Measurements from ENCODE around the gene TRAK1. TPM values are rescaled to one million over a fixed set of nuclear protein-coding genes. Genes with fewer than 3 reads are reported as not detected.

TRAK1 gene
- total RNA-seq, 2 donors from 2014 or later, result 17.4 to 23.8 TPM

- no peaks in the 10 kb centered on the region for H3K27me3 Mint-ChIP-seq
- H3K4me1 Mint-ChIP-seq, result peaks cover 20% of the 10 kb centered on the region
- H3K27ac Mint-ChIP-seq, result peak overlapping the region; percentile 23
- H3K4me3 Mint-ChIP-seq, result peak overlapping the region; percentile 18
- no peaks in the 10 kb centered on the region for H3K9me3 Mint-ChIP-seq
- ATAC-seq (replicated peaks), result no peak
- no peaks in the 10 kb centered on the region for H3K36me3 Mint-ChIP-seq (ENCODE audit: low read depth)
Measured at GRCh38 chr3:42159147-42159546, 68.0 kb downstream of the TRAK1 start.

GRCh38 chr3:42159706-42160472 is 68.7 kb downstream of the TRAK1 start:
- Mint-ChIP-seq H3K27ac (peak overlapping the region; percentile 23), H3K27me3 (no peaks in the 10 kb centered on the region), H3K4me3 (peak overlapping the region; percentile 18)

GRCh38 chr3:42161050-42161935 is 70.1 kb downstream of the TRAK1 start:
- no peak for ATAC-seq (replicated peaks)
- Mint-ChIP-seq H3K36me3 (ENCODE audit: low read depth) (no peaks in the 10 kb centered on the region), H3K9me3 (no peaks in the 10 kb centered on the region), H3K4me1 (peaks cover 19% of the 10 kb centered on the region), H3K27ac (peak overlapping the region; percentile 46), H3K27me3 (no peaks in the 10 kb centered on the region), H3K4me3 (no peak overlapping the region)

More at GRCh38 chr3:42159706-42160472, 68.7 kb downstream of the TRAK1 start:
- H3K9me3 Mint-ChIP-seq, result no peaks in the 10 kb centered on the region
- ATAC-seq (replicated peaks), result peak; percentile 53
- no peaks in the 10 kb centered on the region for H3K36me3 Mint-ChIP-seq (ENCODE audit: low read depth)
- H3K4me1 Mint-ChIP-seq, result peaks cover 20% of the 10 kb centered on the region

- Mint-ChIP-seq H3K4me3 (no peak overlapping the region), H3K27me3 (no peaks in the 10 kb centered on the region), H3K36me3 (ENCODE audit: low read depth) (no peaks in the 10 kb centered on the region), H3K4me1 (peaks cover 16% of the 10 kb centered on the region), H3K27ac (no peak overlapping the region), H3K9me3 (no peaks in the 10 kb centered on the region)
- ATAC-seq (replicated peaks), result no peak
Measured at GRCh38 chr3:42162462-42162861, 71.3 kb downstream of the TRAK1 start.

GRCh38 chr3:42163622-42164244 is 72.6 kb downstream of the TRAK1 start:
- no peak overlapping the region for H3K4me3 Mint-ChIP-seq
- no peaks in the 10 kb centered on the region for H3K9me3 Mint-ChIP-seq
- H3K36me3 Mint-ChIP-seq (ENCODE audit: low read depth), result no peaks in the 10 kb centered on the region
- H3K4me1 Mint-ChIP-seq, result peaks cover 12% of the 10 kb centered on the region
- H3K27me3 Mint-ChIP-seq, result no peaks in the 10 kb centered on the region
- peak overlapping the region; percentile 12 for H3K27ac Mint-ChIP-seq
- ATAC-seq (replicated peaks), result no peak

GRCh38 chr3:42164656-42165055 is 73.5 kb downstream of the TRAK1 start:
- H3K27me3 Mint-ChIP-seq, result no peaks in the 10 kb centered on the region
- H3K9me3 Mint-ChIP-seq, result no peaks in the 10 kb centered on the region
- H3K4me3 Mint-ChIP-seq, result no peak overlapping the region
- peaks cover 4% of the 10 kb centered on the region for H3K4me1 Mint-ChIP-seq
- ATAC-seq (replicated peaks), result no peak
- H3K36me3 Mint-ChIP-seq (ENCODE audit: low read depth), result no peaks in the 10 kb centered on the region
- H3K27ac Mint-ChIP-seq, result no peak overlapping the region

GRCh38 chr3:42165211-42165610 is 74.1 kb downstream of the TRAK1 start:
- H3K27ac Mint-ChIP-seq, result no peak overlapping the region
- ATAC-seq (replicated peaks), result no peak
- no peaks in the 10 kb centered on the region for H3K36me3 Mint-ChIP-seq (ENCODE audit: low read depth)
- H3K4me3 Mint-ChIP-seq, result no peak overlapping the region
- H3K9me3 Mint-ChIP-seq, result no peaks in the 10 kb centered on the region
- no peaks in the 10 kb centered on the region for H3K27me3 Mint-ChIP-seq
- peaks cover 4% of the 10 kb centered on the region for H3K4me1 Mint-ChIP-seq

GRCh38 chr3:42166214-42166613 is 75.1 kb downstream of the TRAK1 start:
- no peaks in the 10 kb centered on the region for H3K27me3 Mint-ChIP-seq
- H3K9me3 Mint-ChIP-seq, result no peaks in the 10 kb centered on the region
- H3K36me3 Mint-ChIP-seq (ENCODE audit: low read depth), result no peaks in the 10 kb centered on the region
- no peak overlapping the region for H3K4me3 Mint-ChIP-seq
- peaks cover 4% of the 10 kb centered on the region for H3K4me1 Mint-ChIP-seq
- ATAC-seq (replicated peaks), result no peak
- H3K27ac Mint-ChIP-seq, result no peak overlapping the region

- no peaks in the 10 kb centered on the region for H3K36me3 Mint-ChIP-seq (ENCODE audit: low read depth)
- H3K27me3 Mint-ChIP-seq, result no peaks in the 10 kb centered on the region
- no peak for ATAC-seq (replicated peaks)
- no peaks in the 10 kb centered on the region for H3K9me3 Mint-ChIP-seq
- peaks cover 4% of the 10 kb centered on the region for H3K4me1 Mint-ChIP-seq
- no peak overlapping the region for H3K27ac Mint-ChIP-seq
- H3K4me3 Mint-ChIP-seq, result no peak overlapping the region
Measured at GRCh38 chr3:42166662-42167300, 75.6 kb downstream of the TRAK1 start.

GRCh38 chr3:42169579-42170120 is 78.5 kb downstream of the TRAK1 start:
- H3K27ac Mint-ChIP-seq, result peak overlapping the region; percentile 39
- H3K4me3 Mint-ChIP-seq, result no peak overlapping the region
- H3K9me3 Mint-ChIP-seq, result no peaks in the 10 kb centered on the region
- no peak for ATAC-seq (replicated peaks)
- H3K27me3 Mint-ChIP-seq, result no peaks in the 10 kb centered on the region
- no peaks in the 10 kb centered on the region for H3K36me3 Mint-ChIP-seq (ENCODE audit: low read depth)
- peaks cover 20% of the 10 kb centered on the region for H3K4me1 Mint-ChIP-seq

- Mint-ChIP-seq H3K9me3 (no peaks in the 10 kb centered on the region), H3K4me1 (peaks cover 16% of the 10 kb centered on the region), H3K4me3 (no peak overlapping the region), H3K27ac (peak overlapping the region; percentile 16), H3K27me3 (no peaks in the 10 kb centered on the region), H3K36me3 (ENCODE audit: low read depth) (peaks cover 4% of the 10 kb centered on the region)
- ATAC-seq (replicated peaks), result no peak
Measured at GRCh38 chr3:42172047-42172654, 81.0 kb downstream of the TRAK1 start.

- no peak for ATAC-seq (replicated peaks)
- Mint-ChIP-seq H3K9me3 (no peaks in the 10 kb centered on the region), H3K4me3 (no peak overlapping the region), H3K4me1 (peaks cover 16% of the 10 kb centered on the region), H3K27ac (peak overlapping the region; percentile 16), H3K27me3 (no peaks in the 10 kb centered on the region), H3K36me3 (ENCODE audit: low read depth) (peaks cover 15% of the 10 kb centered on the region)
Measured at GRCh38 chr3:42173307-42173706, 82.2 kb downstream of the TRAK1 start.

- Mint-ChIP-seq H3K27me3 (no peaks in the 10 kb centered on the region), H3K36me3 (ENCODE audit: low read depth) (peaks cover 15% of the 10 kb centered on the region), H3K9me3 (no peaks in the 10 kb centered on the region), H3K27ac (no peak overlapping the region), H3K4me1 (peaks cover 23% of the 10 kb centered on the region), H3K4me3 (no peak overlapping the region)
- ATAC-seq (replicated peaks), result no peak
Measured at GRCh38 chr3:42174679-42175385, 83.7 kb downstream of the TRAK1 start.
